Effector CD8-positive, alpha-beta T cell (primary cell): Measurements from ENCODE around the gene PCED1B.
"Not testable (repeated sequence)": the region's sequence is repeated elsewhere in the genome, so short reads cannot be mapped to it uniquely, and the experiment has no call there.

Source experiments
- DNase-seq: peaks from one replicate; lab custom pipeline; 2025; lab: John Stamatoyannopoulos, UW

The PCED1B gene

DNA sequence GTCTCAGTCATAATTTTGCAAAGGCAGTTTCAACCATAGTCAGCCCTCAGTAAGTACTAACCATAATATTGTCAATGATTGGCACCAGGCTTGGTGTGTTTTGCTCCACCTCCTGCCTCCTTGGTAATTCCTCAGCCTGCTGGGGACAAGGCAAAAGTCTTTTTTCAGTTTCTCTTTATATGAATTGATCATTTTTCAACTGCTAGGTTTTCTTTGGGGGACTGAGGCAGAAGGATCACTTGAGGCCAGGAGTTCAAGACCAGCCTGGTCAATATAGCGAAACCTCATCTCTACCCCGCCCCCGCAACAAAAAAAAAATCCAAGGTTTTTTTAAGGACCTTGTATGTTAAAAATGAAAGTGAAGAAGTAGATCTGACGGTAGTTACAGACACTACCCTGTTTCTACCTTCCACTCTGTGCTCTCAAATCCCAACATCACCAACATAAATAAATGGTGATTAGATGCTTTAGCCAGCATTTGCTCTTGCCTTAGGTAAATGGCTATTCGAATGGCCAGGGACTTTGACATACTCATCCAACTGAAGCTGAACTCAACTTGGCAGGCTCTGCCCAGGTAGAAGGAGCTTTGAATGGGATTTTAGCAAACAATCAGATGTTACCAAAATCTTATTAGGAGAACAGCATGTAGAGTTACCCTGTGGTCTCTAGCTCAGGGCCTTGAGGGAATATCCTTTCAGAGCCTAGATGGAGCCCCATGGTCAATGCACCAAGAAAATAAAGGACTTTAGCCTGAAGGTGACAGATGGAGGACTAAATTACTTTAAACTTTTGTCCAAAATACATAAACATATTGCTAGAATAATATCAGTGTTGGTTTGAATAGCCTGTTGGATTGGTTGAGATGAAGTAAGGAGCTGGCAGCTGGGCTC is 127.3 kb downstream of the PCED1B start:
- no peak for DNase-seq

DNA sequence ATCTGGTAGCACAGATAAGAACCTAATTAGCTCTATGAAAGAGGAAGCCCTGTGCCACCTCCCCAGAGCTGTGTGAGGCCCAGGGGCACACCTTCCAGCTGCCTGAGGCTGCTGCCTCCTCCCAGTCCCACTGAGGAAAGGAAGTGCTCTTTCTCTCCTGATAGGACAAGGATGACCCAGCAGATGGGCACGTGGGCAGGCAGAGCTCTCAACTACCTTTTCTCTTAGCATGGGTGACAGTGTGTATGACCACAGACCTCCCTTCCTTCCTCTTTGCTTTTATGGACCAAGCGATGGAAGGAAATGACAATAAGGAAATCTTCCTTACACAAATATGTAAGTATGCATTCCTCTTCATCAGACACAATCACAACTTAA is 127.9 kb downstream of the PCED1B start:
- no peak for DNase-seq

- DNase-seq, result no peak
Measured at GRCh38 chr12:47207829-47208248, 128.4 kb downstream of the PCED1B start.

DNA sequence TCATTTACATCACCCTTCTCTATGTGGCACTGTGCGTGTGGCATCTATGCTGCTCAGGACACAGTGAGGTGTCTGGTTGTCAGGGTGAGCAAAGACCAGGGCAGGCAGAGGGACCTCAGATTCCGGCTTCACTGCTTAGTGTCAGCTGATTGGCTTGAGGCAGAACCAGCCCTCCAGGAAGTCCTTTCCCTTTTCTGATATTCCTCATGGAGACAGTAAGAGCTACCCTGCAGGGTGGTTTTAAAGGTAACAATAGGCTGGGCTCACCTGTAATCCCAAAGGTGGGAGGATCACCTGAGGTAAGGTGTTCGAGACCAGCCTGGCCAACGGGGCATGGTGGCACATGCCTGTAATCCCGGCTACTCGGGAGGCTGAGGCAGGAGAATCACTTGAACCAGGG is 129.6 kb downstream of the PCED1B start:
- DNase-seq, result no peak

- DNase-seq, result no peak
Measured at GRCh38 chr12:47210776-47211175, 131.4 kb downstream of the PCED1B start.

GRCh38 chr12:47212701-47213039 is 133.2 kb downstream of the PCED1B start:
- DNase-seq, result no peak

GRCh38 chr12:47213396-47213795 is 134.0 kb downstream of the PCED1B start:
- no peak for DNase-seq

GRCh38 chr12:47214001-47214619 is 134.7 kb downstream of the PCED1B start:
- no peak for DNase-seq

DNA sequence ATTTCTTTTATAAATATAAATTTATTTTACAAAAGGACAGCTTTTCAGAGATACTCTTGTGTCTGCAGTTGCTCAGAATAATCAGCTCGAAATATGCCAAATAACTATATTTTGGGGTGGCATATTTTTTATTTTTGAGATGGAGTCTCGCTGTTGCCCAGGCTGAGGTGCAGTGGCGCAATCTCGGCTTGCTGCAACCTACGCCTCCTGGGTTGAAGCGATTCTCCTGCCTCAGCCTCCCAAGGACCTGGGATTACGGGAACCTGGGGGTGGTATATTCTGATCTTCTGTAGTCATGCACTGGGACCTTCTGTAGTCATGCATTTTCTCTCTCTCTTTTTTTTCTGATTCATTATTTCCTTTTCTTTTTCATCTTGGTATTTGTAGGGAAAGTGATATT is 135.3 kb downstream of the PCED1B start:
- DNase-seq, result no peak

DNA sequence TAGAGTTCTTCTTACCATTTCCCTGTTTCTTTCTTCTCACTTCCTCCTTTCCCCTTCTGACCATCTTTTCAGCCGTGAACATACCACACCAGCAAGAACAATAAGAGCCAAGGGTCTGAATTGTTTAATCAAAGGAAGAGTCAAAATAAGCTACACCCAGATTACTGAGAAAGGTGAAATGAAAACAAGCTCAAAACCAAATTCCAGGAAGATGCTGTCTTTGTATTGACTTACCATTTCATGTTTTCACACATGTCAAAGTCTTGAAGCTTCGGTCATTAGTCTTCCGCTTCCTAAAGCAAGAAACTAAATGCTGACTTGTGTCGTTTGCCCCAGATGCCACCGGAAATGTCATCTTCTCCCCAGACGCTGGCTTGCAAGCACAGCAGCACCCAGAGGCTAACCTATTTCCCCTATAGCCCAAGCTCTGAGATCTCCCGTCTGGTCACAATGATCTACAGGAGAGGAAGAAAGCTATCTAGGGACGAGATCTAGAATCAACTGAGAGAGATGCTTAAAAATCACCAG is 136.8 kb downstream of the PCED1B start:
- DNase-seq, result no peak

GRCh38 chr12:47217595-47217869 is 138.1 kb downstream of the PCED1B start:
- DNase-seq, result not testable (repeated sequence)

GRCh38 chr12:47218191-47218654 is 138.8 kb downstream of the PCED1B start:
- no peak for DNase-seq

- DNase-seq, result no peak
Measured at GRCh38 chr12:47219243-47219642, 139.8 kb downstream of the PCED1B start.

DNA sequence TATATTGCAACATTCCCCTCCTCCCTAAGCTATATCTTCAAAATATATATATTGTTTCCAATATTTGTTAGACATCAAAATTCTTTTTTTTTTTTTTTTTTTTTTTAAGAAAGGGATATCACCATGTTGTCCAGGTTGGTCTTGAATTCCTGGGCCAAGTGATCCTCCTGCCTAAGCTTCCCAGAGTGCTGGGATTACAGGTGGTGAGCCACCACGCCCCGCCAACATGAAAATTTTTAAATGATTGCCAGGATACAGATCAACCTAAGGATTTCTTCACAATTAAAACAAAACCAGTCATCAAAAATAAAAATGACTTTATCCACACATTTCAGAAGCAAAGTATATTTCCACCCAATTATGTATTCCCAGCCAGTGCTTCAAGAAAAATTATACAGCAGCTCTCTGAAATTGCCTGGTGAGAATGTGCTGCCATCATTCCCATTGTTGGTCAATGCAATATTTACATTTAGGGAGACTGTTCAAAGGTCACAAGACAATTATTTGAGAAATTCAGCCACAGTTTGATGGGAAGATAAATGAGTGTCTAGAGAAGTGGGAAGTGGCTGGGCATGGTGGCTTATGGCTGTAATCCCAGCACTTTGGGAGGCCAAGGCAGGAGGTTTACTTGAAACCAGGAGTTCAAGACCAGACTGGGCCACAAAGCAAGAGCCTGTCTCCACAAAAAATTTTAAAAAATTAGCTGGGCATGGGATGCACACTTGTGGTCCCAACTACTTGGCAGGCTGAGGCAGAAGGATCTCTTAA is 142.0 kb downstream of the PCED1B start:
- DNase-seq, result no peak

- DNase-seq, result no peak
Measured at GRCh38 chr12:47222520-47223030, 143.2 kb downstream of the PCED1B start.

GRCh38 chr12:47223031-47223847 is 143.8 kb downstream of the PCED1B start:
- DNase-seq, result no peak

DNA sequence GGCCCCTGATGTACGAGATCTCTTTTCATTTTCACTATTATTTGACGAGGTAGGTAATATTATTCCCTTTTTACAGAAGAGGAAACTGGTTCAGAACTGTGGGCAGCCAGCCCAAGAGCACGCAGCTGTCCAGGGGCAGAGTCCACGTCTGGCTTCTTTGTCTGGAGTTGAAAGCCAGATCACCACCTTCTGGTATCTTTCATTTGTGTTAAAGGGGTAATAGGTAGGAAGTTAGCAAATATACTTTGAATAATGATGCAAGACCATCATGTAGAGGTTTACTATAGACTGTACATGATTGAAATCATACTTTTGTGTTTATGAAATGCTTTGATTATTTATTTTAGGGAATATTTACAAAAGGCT is 144.4 kb downstream of the PCED1B start:
- no peak for DNase-seq

DNA sequence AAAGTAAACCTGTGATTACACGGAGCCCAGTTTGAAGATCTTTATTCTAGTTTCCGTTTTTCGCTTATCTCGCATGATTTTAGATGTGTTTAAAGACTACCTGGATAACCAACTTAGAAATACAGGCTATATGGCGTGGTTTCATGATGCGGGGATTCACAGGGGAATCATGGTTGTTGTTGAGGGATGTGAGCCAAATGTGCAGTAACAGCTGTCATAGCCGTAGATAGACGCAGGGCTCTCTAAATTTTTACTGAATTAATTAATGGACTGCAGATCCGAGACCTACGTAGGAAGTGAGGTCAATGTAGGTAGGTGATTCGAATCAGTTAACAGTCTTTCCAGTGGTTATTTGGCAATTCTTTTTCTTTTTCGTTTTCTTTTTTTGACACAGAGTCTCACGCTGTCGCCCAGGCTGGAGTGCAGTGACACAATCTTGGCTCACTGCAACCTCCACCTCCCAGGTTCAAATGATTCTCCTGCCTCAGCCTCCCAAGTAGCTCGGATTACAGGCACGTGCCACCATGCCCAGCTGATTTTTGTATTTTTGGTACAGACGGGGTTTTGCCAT is 145.2 kb downstream of the PCED1B start:
- DNase-seq, result no peak

- no peak for DNase-seq
Measured at GRCh38 chr12:47225356-47225755, 145.9 kb downstream of the PCED1B start.

DNA sequence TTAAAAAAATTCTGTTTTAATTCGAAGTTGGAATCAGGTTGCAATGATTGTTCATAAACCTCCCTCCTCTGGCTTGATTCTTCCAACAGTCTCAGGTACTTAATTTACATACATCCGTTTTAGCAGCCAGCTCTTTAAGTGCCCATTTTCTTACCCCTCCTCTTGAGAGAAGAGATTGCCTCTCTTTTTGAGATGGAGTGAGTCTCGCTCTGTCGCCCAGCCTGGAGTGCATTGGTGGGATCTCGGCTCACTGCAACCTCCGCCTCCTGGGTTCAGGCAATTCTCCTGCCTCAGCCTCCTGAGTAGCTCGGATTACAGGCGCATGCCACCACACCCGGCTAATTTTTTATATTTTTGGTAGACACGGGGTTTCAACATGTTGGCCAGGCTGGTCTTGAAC is 146.8 kb downstream of the PCED1B start:
- DNase-seq, result no peak

GRCh38 chr12:47228802-47229201 is 149.4 kb downstream of the PCED1B start:
- no peak for DNase-seq
